Measurements from ENCODE around the gene OR2F2. TPM values are rescaled to one million over a fixed set of nuclear protein-coding genes. Genes with fewer than 3 reads are reported as not detected.

OR2F2 gene
- total RNA-seq, 1 donor from 2014 or later, result not detected

GRCh38 chr7:143958781-143959180 is 23.7 kb downstream of the OR2F2 start:
- H3K4me3 ChIP-seq (ENCODE audit: low read depth, low read length), result no peak overlapping the region
- no peak for DNase-seq (ENCODE audit: low read depth)
- TF ChIP-seq CTCF (conservative IDR thresholded peaks at IDR 0.05; ENCODE audit: low read depth, low read length), result no peak

DNA sequence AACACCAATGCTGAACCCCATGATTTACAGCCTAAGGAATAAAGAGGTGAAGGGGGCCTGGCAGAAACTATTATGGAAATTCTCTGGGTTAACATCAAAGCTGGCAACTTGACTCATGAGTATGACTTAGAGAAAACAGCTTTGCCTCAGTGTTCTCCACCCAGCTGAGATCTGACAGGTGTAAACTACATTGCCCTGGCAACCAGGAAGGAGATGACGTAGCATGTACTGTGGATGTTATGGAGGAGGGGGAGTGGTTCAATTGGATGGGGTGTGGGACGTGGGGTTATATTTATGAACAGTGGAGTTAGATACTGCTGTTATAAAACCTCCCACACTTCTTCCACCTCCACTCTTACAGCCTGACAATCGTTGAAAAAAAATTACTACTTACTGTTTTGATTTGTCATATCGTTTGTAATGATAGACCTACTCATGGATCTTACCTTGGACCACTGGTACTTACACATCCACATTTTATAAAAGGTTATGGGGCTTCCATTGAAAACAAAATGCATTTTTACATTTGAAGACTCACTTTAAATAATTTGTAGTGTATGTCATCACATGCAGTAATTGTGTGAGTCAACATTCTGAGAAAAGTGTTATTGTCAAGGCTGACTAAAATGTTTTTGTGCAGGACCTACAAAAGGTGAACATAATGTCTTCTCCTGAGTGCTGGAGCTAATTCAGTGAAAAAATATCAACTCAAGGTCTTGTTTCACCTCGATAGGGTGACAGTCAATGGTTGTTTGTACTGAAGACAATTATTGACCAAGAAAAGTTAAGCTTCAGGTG is 26.0 kb downstream of the OR2F2 start:
- H3K4me3 ChIP-seq (ENCODE audit: low read depth, low read length), result no peak overlapping the region
- TF ChIP-seq CTCF (conservative IDR thresholded peaks at IDR 0.05; ENCODE audit: low read depth, low read length), result no peak

DNA sequence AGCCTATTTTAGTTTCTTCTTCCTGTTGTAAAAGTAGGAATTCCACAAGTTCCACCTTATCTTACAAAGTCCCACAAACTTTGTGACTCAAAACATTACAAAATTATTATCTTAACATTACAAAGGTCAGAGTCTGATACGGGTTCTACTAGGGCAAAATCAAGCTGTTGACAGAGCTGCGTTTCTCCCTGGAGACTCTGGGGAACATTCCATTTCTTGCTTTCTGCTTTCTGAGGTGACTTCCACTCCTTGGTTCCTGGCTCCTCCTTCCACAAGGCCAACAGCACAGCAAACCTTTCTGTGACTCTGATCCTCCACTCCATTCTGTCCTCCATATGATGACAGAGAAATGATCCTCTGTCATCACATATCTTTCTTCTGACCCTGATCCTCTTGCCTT is 30.2 kb downstream of the OR2F2 start:
- no peak for DNase-seq (ENCODE audit: low read depth)
- TF ChIP-seq CTCF (conservative IDR thresholded peaks at IDR 0.05; ENCODE audit: low read depth, low read length), result no peak
- no peak overlapping the region for H3K4me3 ChIP-seq (ENCODE audit: low read depth, low read length)

More for the DNA sequence above, 26.0 kb downstream of the OR2F2 start:
- DNase-seq (ENCODE audit: low read depth), result no peak

DNA sequence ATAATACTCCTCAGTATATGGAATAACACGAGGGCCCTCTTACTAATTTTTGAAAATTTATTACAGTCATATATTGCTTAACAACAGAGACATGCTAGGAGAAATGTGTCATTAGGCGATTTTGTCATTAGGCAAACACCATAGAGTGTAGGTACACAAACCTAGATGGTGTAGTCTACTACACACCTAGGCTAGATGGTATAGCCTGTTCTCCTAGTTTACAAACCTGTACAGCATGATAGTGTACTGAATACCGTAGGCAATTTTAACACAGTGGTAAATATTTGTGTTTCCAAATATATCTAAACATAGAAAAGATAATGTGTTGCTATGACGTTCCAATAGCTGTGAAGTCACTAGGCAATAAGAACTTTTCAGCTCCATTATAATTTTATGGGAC is 32.4 kb downstream of the OR2F2 start:
- no peak for DNase-seq (ENCODE audit: low read depth)
- TF ChIP-seq CTCF (conservative IDR thresholded peaks at IDR 0.05; ENCODE audit: low read depth, low read length), result no peak
- no peak overlapping the region for H3K4me3 ChIP-seq (ENCODE audit: low read depth, low read length)

DNA sequence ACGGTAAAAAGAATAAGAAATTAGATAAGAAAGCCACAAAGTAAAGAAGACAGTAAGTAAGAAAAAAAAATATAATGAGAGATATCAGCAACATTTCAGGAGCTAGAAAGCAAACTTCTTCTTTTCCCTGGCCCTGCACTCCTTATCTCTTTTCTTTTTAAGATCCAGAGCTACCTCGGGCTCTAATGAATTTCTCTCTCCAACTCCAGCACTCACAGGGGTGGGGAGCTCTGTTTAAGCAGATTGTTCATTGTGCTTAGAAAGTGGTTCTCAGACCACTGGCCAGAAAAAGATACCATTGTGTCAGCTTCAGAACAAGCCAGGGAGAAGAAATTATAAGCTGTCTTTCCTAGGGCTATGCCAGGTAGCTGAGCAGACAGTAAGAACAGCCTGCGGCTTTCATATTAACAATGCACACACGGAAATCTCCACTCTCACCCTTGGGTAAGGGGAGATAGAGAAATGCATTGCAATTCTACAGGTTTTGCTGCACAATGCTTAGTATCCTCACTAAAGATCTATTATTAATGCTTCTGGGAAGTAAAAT is 38.9 kb downstream of the OR2F2 start:
- DNase-seq (ENCODE audit: low read depth), result no peak
- TF ChIP-seq CTCF (conservative IDR thresholded peaks at IDR 0.05; ENCODE audit: low read depth, low read length), result no peak
- H3K4me3 ChIP-seq (ENCODE audit: low read depth, low read length), result no peak overlapping the region

GRCh38 chr7:143974459-143974858 is 39.4 kb downstream of the OR2F2 start:
- no peak overlapping the region for H3K4me3 ChIP-seq (ENCODE audit: low read depth, low read length)
- no peak for DNase-seq (ENCODE audit: low read depth)
- TF ChIP-seq CTCF (conservative IDR thresholded peaks at IDR 0.05; ENCODE audit: low read depth, low read length), result no peak

- no peak overlapping the region for H3K4me3 ChIP-seq (ENCODE audit: low read depth, low read length)
- TF ChIP-seq CTCF (conservative IDR thresholded peaks at IDR 0.05; ENCODE audit: low read depth, low read length), result peak; percentile 22
- DNase-seq (ENCODE audit: low read depth), result no peak
Measured at GRCh38 chr7:143975617-143976016, 40.6 kb downstream of the OR2F2 start.
